ENCODE measurements around the gene DGKI. TPM values are rescaled to one million over a fixed set of nuclear protein-coding genes. Genes with fewer than 3 reads are reported as not detected.

The DGKI gene
- total RNA-seq, 4 donors from 2014 or later: 0.66 to 2.9 (median 1.7) TPM

- H3K9me3 ChIP-seq: no peaks in the 10 kb centered on the region
- no peak for DNase-seq (ENCODE audit: extremely low spot score)
- TF ChIP-seq POLR2AphosphoS5 (IDR thresholded peaks at IDR 0.05) (no peak), EP300 (IDR thresholded peaks at IDR 0.05) (no peak), CTCF (IDR thresholded peaks at IDR 0.05) (no peak), POLR2A (IDR thresholded peaks at IDR 0.05; ENCODE audit: low read depth) (no peak)
- no peaks in the 10 kb centered on the region for H3K36me3 ChIP-seq
- H3K4me3 ChIP-seq: no peak overlapping the region
- H3K27ac ChIP-seq (replicated peaks in 1 of 4): no peak overlapping the region
- no peaks in the 10 kb centered on the region for H3K4me1 ChIP-seq
- intact Hi-C loops (cut with DNase I): no loop called here
- WGBS: 97% methylated on average over 6 of the region's 6 CpGs
- H3K27me3 ChIP-seq: no peaks in the 10 kb centered on the region
Measured at GRCh38 chr7:137363683-137364082, 483.1 kb downstream of the DGKI start.

DNA sequence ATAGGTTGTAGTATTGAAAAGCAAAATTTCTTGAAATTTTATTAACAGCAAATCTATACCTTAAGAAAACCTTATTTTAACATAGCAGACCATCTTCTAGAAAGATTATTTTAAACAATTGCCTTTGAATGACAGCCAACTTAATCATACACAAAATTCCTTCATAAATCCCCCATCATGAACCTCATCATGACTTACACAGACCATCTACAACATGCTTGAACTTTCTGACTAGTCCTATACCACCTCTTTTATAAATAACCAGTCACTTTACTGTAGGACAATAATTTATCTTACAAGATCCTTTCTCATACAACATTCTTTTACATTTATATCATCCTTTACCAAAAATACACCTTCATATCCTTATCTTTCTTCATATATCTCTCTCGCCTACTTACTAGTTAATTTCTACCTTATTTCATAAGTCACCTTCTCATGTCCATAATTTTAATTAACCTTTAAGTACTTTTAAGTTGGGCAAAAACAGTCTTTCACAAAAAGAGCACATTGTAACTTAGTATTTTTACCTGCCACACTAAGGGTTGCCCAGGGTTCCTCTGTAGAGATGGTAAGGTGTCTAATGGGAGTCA lies 486.6 kb downstream of the DGKI start:
- intact Hi-C loops (cut with DNase I): no loop called here
- TF ChIP-seq EP300 (IDR thresholded peaks at IDR 0.05) (no peak), POLR2A (IDR thresholded peaks at IDR 0.05; ENCODE audit: low read depth) (no peak), CTCF (IDR thresholded peaks at IDR 0.05) (no peak), POLR2AphosphoS5 (IDR thresholded peaks at IDR 0.05) (no peak)
- Histone ChIP-seq H3K4me1 (peaks cover 0 to 1% (median under 1%) of the 10 kb centered on the region in 4 donors), H3K4me3 (no peak overlapping the region), H3K27me3 (no peaks in the 10 kb centered on the region), H3K36me3 (no peaks in the 10 kb centered on the region), H3K9me3 (no peaks in the 10 kb centered on the region), H3K27ac (replicated peaks in 1 of 4) (no peak overlapping the region)
- DNase-seq (ENCODE audit: extremely low spot score): no peak
- 39% methylated on average over 1 of the region's 1 CpG for WGBS

- H3K27ac ChIP-seq (replicated peaks in 1 of 4): peak overlapping the region in 1 of 4 donors; percentile 20
- DNase-seq (ENCODE audit: extremely low spot score): no peak
Measured at GRCh38 chr7:137354961-137355360, 491.8 kb downstream of the DGKI start.

GRCh38 chr7:137354396-137354795 lies 492.4 kb downstream of the DGKI start:
- Histone ChIP-seq H3K27me3 (no peaks in the 10 kb centered on the region), H3K4me1 (peaks cover 0 to 35% (median 30%) of the 10 kb centered on the region in 4 donors), H3K36me3 (no peaks in the 10 kb centered on the region), H3K4me3 (no peak overlapping the region), H3K9me3 (no peaks in the 10 kb centered on the region), H3K27ac (replicated peaks in 1 of 4) (peak overlapping the region in 1 of 4 donors; percentile 20)
- intact Hi-C loops (cut with DNase I): no loop called here
- WGBS: 14% methylated on average over 3 of the region's 5 CpGs
- TF ChIP-seq POLR2AphosphoS5 (IDR thresholded peaks at IDR 0.05) (no peak), EP300 (IDR thresholded peaks at IDR 0.05) (no peak), CTCF (IDR thresholded peaks at IDR 0.05) (no peak), POLR2A (IDR thresholded peaks at IDR 0.05; ENCODE audit: low read depth) (no peak)
- DNase-seq (ENCODE audit: extremely low spot score): no peak

More at GRCh38 chr7:137354961-137355360, 491.8 kb downstream of the DGKI start:
- H3K27me3 ChIP-seq: no peaks in the 10 kb centered on the region
- H3K9me3 ChIP-seq: no peaks in the 10 kb centered on the region
- intact Hi-C loops (cut with DNase I): no loop called here
- no peaks in the 10 kb centered on the region for H3K36me3 ChIP-seq
- no peak overlapping the region for H3K4me3 ChIP-seq
- H3K4me1 ChIP-seq: peaks cover 0 to 35% (median 30%) of the 10 kb centered on the region in 4 donors
- TF ChIP-seq EP300 (IDR thresholded peaks at IDR 0.05) (no peak), POLR2A (IDR thresholded peaks at IDR 0.05; ENCODE audit: low read depth) (no peak), CTCF (IDR thresholded peaks at IDR 0.05) (no peak), POLR2AphosphoS5 (IDR thresholded peaks at IDR 0.05) (no peak)

DNA sequence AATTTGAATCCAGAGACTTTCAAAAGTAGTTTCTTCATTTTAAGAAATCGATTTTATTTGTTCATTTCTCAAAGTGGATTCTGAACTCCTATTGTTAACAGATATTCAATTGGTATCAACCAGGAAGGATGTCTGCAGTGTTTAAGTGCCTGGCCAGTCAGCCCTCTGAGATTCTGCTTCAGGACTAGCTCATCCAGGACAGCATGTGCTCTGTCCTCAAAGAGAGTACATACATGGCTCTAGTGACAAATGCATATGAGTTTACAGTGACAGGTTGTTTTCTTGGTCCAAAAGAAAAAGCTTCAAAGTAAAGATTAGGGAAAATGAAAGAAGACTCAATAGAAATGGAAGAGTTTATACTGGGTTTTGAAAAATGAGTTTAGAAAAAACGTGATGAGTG lies 494.8 kb downstream of the DGKI start:
- no peak for DNase-seq (ENCODE audit: extremely low spot score)
- Histone ChIP-seq H3K27ac (replicated peaks in 1 of 4) (peak overlapping the region in 1 of 4 donors; percentile 2), H3K27me3 (no peaks in the 10 kb centered on the region), H3K4me3 (no peak overlapping the region), H3K9me3 (no peaks in the 10 kb centered on the region), H3K4me1 (peaks cover 0 to 35% (median 30%) of the 10 kb centered on the region in 4 donors), H3K36me3 (no peaks in the 10 kb centered on the region)
- WGBS: 36% methylated on average over 2 of the region's 2 CpGs
- intact Hi-C loops (cut with DNase I): no loop called here
- TF ChIP-seq POLR2A (IDR thresholded peaks at IDR 0.05; ENCODE audit: low read depth) (no peak), POLR2AphosphoS5 (IDR thresholded peaks at IDR 0.05) (no peak), CTCF (IDR thresholded peaks at IDR 0.05) (no peak), EP300 (IDR thresholded peaks at IDR 0.05) (no peak)
